ENCODE results near the gene FAM76B. TPM values are rescaled to one million over a fixed set of nuclear protein-coding genes. Genes with fewer than 3 reads are reported as not detected.

Gene FAM76B
- 16.7 and 24.0 TPM in 2 replicates for total RNA-seq

DNA sequence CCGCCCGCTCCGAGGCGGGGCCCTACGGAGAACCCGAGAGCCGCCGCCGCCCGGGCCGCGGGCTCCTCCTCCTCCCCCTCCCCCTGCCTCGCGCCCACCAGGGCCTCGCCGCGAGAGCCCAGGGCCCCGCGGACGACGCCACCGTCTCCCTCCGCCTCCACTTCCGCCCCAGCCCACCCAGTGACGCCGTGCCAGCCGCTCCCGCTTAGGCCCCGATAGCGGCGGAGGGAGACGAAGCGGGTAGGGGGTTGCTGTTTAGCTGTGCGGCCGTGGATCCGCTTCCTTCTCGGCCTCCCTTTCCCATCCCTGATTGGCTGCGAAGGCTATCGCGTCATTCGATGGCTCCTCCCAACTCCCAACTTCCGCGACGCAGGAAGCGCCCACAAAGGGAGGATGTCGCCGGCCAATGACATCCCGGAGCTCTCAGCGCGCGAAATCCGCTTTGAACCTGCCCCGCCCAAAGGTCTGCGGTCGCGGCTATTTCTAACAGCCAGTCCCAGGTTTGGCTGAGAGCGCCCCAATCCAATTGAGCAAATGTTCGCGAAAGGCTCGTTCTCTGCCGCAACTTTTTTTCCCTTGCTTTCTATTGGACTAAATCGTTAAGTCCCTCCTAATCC, at the start of gene FAM76B:
Gene FAM76B, minus strand, starts transcription at position 277 of the 617 bp plus-strand sequence. CDS start 304 bp downstream, outside the sequence.

DNA sequence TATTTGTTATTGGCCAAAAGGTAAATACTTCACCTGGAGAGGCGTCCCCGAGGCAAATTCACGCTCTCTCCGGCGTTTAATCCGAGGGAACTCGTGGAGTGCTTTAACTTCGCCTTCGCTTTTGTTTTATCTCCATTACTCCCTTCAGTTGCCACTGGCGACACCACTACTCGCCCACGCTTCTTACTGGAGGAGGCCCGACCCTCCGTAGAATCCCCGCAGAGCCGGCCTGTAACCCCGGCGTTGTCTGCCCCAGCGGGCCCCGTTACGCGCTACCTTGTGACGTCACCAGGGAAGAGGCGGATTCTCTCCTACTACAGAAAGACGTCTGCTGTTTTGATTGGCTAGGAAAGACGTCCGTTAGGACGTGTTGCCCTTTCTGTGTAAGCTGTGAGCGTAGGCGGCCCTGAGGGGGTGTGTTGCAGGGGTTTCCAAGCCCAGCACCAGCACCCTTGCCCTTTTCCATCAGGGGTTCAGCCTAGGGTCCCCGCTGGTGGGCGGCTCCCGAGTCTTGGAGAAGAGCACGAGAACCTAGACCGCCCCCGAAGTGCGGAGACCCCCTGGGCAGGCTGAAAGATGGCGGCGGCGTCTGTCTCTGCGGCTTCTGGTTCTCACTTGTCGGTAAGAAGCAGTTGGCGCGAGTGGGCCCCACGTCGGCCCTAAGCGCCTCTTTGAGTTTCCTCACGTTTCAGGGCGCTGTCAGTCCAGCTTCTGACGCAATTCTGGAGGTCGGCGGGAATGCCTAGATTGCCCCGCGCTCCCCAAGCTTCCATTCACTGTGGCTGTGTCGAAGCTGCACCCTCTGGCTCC, 746 bp upstream of the FAM76B start, which contains the start of gene CEP57:
Gene CEP57, plus strand, starts transcription at position 376 of the 810 bp plus-strand sequence. Its CDS starts 201 bp downstream, at position 577.

Other genes with a start within 250 kb of the FAM76B start
- 26.9 and 38.6 TPM in 2 replicates for gene CEP57, start 716 bp upstream of the FAM76B start, total RNA-seq
- 35.9 and 55.5 TPM in 2 replicates for gene MTMR2, start 134.3 kb upstream of the FAM76B start, total RNA-seq